ENCODE measurements around the gene DHX36. TPM values are rescaled to one million over a fixed set of nuclear protein-coding genes. Genes with fewer than 3 reads are reported as not detected.

Gene DHX36
- total and polyA plus RNA-seq, 7 donors: 8.4 to 76.7 (median 56.2) TPM

DNA sequence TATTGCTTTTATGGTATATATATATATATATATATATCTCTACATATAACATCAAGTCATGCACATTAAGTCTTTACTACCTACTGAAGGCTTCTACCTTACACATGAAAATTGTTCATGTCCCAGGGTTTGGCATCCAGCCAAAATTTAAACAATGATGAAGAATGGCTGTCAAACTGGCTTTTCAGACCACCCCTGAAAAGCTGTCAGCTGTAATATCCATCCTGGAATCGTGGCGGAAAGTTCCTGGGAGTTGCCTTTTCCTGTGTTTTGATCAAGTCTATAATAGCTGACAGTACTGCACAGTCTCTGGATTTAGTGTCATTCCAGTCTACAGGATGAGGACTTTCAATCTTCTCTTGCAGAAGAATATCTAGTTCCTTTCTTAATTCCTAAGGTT is 48.3 kb downstream of the DHX36 start:
- DNase-seq: no peak
- Histone ChIP-seq H3K4me1 (peaks cover 0 to 5% (median 0%) of the 10 kb centered on the region in 4 donors), H3K27me3 (no peaks in the 10 kb centered on the region), H3K27ac (no peak overlapping the region), H3K36me3 (peaks cover 0 to 93% (median 24%) of the 10 kb centered on the region in 4 donors), H3K4me3 (no peak overlapping the region), H3K9me3 (no peaks in the 10 kb centered on the region)
- intact Hi-C loops (cut with DNase I): no loop called here
- TF ChIP-seq POLR2A (IDR thresholded peaks at IDR 0.05) (no peak), POLR2AphosphoS5 (IDR thresholded peaks at IDR 0.05) (peak in 1 of 4 donors; percentile 10), EP300 (IDR thresholded peaks at IDR 0.05) (no peak)
- TF ChIP-seq, protein P1, sequence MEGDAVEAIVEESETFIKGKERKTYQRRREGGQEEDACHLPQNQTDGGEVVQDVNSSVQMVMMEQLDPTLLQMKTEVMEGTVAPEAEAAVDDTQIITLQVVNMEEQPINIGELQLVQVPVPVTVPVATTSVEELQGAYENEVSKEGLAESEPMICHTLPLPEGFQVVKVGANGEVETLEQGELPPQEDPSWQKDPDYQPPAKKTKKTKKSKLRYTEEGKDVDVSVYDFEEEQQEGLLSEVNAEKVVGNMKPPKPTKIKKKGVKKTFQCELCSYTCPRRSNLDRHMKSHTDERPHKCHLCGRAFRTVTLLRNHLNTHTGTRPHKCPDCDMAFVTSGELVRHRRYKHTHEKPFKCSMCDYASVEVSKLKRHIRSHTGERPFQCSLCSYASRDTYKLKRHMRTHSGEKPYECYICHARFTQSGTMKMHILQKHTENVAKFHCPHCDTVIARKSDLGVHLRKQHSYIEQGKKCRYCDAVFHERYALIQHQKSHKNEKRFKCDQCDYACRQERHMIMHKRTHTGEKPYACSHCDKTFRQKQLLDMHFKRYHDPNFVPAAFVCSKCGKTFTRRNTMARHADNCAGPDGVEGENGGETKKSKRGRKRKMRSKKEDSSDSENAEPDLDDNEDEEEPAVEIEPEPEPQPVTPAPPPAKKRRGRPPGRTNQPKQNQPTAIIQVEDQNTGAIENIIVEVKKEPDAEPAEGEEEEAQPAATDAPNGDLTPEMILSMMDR (IDR thresholded peaks at IDR 0.05): no peak
- 85 to 87% methylated on average over 2 of the region's 2 CpGs for WGBS, 2 donors

DNA sequence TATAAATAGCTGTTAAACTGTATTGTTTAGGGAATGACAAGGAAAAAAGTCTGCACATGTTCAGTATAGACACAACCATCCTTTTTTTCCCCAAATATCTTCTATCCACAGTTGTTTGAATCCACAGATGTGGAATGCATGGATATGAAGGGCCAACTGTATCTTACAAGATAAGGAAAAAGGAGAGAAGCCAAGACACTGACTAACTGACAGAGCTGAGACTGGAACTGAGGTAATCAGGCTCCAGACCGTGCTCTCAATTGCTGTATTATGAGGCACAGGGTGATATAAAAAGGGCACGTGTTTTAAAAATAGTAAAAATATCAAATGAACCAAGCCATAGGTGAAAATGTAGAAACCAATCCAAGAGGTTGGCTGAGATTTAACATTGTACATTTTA is 49.0 kb downstream of the DHX36 start:
- intact Hi-C loops (cut with DNase I): no loop called here
- H3K36me3 ChIP-seq: peaks cover 0 to 86% (median 24%) of the 10 kb centered on the region in 4 donors
- DNase-seq: no peak
- no peak overlapping the region for H3K4me3 ChIP-seq
- H3K27ac ChIP-seq: no peak overlapping the region
- H3K27me3 ChIP-seq: no peaks in the 10 kb centered on the region
- TF ChIP-seq, protein P1 (IDR thresholded peaks at IDR 0.05): no peak
- TF ChIP-seq POLR2A (IDR thresholded peaks at IDR 0.05): no peak
- no peak for TF ChIP-seq EP300 (IDR thresholded peaks at IDR 0.05)
- TF ChIP-seq POLR2AphosphoS5 (IDR thresholded peaks at IDR 0.05): no peak
- peaks cover 0 to 5% (median 0%) of the 10 kb centered on the region in 4 donors for H3K4me1 ChIP-seq
- no peaks in the 10 kb centered on the region for H3K9me3 ChIP-seq
- 94 to 96% methylated on average over 2 of the region's 2 CpGs for WGBS, 2 donors

DNA sequence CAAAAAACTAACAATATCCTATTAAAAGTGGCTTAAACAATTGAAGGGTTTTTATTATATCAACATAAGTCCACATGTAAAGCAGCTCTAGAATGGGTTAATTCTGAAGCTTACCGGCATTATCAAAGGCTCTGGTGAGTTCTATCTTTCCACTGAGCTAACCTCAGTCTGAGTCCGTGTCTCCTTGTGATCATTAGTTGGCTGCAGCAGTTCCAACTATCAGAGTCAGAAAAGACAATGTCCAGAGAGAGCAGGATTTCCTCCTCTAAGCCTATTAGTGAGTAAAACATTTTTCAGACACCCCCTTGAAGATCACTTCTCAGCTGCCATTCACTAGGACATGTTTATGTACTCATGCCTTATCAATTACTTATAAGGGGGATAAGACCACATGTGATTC is 49.9 kb downstream of the DHX36 start:
- Histone ChIP-seq H3K27ac (no peak overlapping the region), H3K27me3 (no peaks in the 10 kb centered on the region), H3K36me3 (peaks cover 0 to 82% (median 24%) of the 10 kb centered on the region in 4 donors), H3K4me3 (no peak overlapping the region), H3K4me1 (peaks cover 0 to 5% (median 0%) of the 10 kb centered on the region in 4 donors), H3K9me3 (no peaks in the 10 kb centered on the region)
- DNase-seq: no peak
- intact Hi-C loops (cut with DNase I): no loop called here
- 78 to 81% methylated on average over 2 of the region's 2 CpGs for WGBS, 2 donors
- TF ChIP-seq POLR2AphosphoS5 (IDR thresholded peaks at IDR 0.05) (no peak), EP300 (IDR thresholded peaks at IDR 0.05) (no peak), POLR2A (IDR thresholded peaks at IDR 0.05) (no peak)
- TF ChIP-seq, protein P1 (IDR thresholded peaks at IDR 0.05): no peak

DNA sequence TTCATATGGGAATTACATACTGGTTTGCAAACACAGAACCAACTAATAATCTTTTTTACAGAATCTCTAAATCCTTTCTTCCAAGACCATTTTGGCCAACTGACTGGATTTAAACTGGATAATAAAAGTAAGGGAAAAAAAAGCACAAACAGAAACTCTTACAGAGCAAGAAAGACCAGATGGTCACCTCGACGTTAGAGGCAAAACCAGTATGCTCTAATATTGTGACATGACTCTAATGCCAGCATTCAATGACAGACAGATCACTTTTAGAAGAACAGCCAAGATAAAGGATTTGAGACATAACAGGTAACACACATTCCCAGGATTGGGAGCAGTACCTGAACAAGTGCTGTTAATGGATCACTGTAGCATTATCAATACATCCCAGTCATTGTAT is 50.9 kb downstream of the DHX36 start:
- DNase-seq: no peak
- Histone ChIP-seq H3K36me3 (peaks cover 0 to 72% (median 20%) of the 10 kb centered on the region in 4 donors), H3K27me3 (no peaks in the 10 kb centered on the region), H3K27ac (no peak overlapping the region), H3K4me1 (peaks cover 0 to 5% (median 0%) of the 10 kb centered on the region in 4 donors), H3K9me3 (no peaks in the 10 kb centered on the region), H3K4me3 (no peak overlapping the region)
- TF ChIP-seq EP300 (IDR thresholded peaks at IDR 0.05) (no peak), POLR2AphosphoS5 (IDR thresholded peaks at IDR 0.05) (no peak), POLR2A (IDR thresholded peaks at IDR 0.05) (no peak)
- TF ChIP-seq, protein P1 (IDR thresholded peaks at IDR 0.05): no peak
- 80 to 88% methylated on average over 2 of the region's 2 CpGs for WGBS, 2 donors
- intact Hi-C loops (cut with DNase I): no loop called here

DNA sequence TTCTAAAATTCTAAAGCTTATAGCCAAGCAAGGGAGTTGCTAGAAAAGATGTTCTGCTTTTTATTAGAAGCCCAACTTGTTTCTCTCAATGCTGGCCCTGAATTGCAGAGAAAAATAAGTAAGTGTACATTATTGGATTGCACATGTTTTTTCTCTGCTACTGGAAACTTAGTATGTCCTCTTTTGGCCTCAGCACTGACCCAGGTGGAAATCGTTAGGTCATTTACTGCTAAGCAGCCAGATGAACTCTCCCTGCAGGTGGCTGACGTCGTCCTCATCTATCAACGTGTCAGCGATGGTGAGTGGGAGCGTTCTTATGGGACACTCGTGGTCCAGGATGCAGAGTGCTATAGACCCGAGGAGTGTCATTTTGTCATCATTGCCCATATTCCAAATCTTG is 69.8 kb downstream of the DHX36 start:
- WGBS, 2 donors: 85 to 90% methylated on average over 8 of the region's 8 CpGs
- H3K4me3 ChIP-seq: no peak overlapping the region
- H3K27me3 ChIP-seq: no peaks in the 10 kb centered on the region
- peaks cover 15 to 75% (median 35%) of the 10 kb centered on the region in 4 donors for H3K36me3 ChIP-seq
- intact Hi-C loops (cut with DNase I): no loop called here
- no peak for TF ChIP-seq EP300 (IDR thresholded peaks at IDR 0.05)
- no peak for TF ChIP-seq POLR2A (IDR thresholded peaks at IDR 0.05)
- TF ChIP-seq POLR2AphosphoS5 (IDR thresholded peaks at IDR 0.05): no peak
- TF ChIP-seq, protein P1 (IDR thresholded peaks at IDR 0.05): no peak
- peaks cover 0 to 25% (median 19%) of the 10 kb centered on the region in 4 donors for H3K4me1 ChIP-seq
- no peak for DNase-seq
- H3K9me3 ChIP-seq: no peaks in the 10 kb centered on the region
- no peak overlapping the region for H3K27ac ChIP-seq
